Measurements from ENCODE around the gene SAMD10.

DNA sequence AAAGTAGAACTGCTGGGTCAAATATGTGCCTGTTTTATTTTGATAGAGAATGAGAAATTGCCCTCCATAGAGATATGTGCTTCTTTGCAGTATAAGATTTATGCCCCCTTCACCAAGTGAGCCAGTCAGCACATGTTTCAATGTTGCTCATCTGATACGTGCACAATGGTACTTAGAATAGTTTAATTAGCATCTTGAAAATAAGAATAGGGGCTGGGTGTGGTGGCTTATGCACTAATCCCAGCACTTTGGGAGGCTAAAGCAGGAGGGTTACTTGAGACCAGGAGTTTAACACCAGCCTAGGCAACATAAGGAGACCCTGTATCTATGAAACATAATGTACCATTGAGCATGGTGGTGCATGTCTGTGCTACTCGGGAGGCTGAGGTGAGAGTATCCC is 36.2 kb upstream of the SAMD10 start:
- TF ChIP-seq, protein P1, sequence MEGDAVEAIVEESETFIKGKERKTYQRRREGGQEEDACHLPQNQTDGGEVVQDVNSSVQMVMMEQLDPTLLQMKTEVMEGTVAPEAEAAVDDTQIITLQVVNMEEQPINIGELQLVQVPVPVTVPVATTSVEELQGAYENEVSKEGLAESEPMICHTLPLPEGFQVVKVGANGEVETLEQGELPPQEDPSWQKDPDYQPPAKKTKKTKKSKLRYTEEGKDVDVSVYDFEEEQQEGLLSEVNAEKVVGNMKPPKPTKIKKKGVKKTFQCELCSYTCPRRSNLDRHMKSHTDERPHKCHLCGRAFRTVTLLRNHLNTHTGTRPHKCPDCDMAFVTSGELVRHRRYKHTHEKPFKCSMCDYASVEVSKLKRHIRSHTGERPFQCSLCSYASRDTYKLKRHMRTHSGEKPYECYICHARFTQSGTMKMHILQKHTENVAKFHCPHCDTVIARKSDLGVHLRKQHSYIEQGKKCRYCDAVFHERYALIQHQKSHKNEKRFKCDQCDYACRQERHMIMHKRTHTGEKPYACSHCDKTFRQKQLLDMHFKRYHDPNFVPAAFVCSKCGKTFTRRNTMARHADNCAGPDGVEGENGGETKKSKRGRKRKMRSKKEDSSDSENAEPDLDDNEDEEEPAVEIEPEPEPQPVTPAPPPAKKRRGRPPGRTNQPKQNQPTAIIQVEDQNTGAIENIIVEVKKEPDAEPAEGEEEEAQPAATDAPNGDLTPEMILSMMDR (conservative IDR thresholded peaks at IDR 0.05 in 1 of 2, IDR thresholded peaks at IDR 0.05 in 1 of 2; ENCODE audit: low read depth in 1 of 2, low read length in 2 of 2) = no peak
- TF ChIP-seq EZH2 (IDR thresholded peaks at IDR 0.05; ENCODE audit: low read length, missing control alignments) = no peak

Data from fibroblast of lung (primary cell).